Fibroblast of peridontal ligament (primary cell): Measurements from ENCODE around the gene UGT1A7.
"Not testable (repeated sequence)": the region's sequence is repeated elsewhere in the genome, so short reads cannot be mapped to it uniquely, and the experiment has no call there.

Source experiments
- DNase-seq: peaks from one replicate; pipeline ENCODE4 v3.0.0-alpha.2; 2010; ENCODE audit errors: extremely low read depth

The UGT1A7 gene

DNA sequence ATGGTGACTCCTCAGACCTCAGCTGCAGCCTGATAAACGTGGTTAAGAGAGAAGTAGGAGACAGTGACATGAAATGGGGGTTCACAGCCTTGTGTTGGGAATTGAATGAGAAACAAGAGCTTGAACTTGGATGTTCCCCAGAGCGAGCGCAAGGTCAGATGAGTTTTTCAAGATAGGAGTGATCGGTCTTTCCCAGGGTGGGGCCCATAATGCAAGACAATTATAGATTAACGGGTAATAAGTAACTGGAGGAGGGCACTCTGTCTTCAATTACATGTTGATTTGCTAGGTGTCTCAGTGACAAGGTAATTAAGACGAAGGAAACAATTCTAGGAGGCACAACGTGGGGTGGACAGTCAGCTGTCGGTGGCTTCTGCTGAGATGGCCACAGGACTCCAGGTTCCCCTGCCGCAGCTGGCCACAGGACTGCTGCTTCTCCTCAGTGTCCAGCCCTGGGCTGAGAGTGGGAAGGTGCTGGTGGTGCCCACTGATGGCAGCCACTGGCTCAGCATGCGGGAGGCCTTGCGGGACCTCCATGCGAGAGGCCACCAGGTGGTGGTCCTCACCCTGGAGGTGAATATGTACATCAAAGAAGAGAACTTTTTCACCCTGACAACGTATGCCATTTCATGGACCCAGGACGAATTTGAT, 31.0 kb downstream of the UGT1A7 start, which contains the start of gene UGT1A5:
Gene UGT1A5, plus strand, starts transcription at position 297 of the 651 bp plus-strand sequence. Its CDS starts 85 bp downstream, at position 382.
- no peak for DNase-seq

DNA sequence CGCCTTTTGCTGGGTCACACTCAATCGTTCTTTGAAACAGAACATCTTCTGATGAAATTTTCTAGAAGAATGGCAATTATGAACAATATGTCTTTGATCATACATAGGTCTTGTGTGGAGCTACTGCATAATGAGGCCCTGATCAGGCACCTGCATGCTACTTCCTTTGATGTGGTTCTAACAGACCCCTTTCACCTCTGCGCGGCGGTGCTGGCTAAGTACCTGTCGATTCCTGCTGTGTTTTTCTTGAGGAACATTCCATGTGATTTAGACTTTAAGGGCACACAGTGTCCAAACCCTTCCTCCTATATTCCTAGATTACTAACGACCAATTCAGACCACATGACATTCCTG, 31.5 kb downstream of the UGT1A7 start:
- DNase-seq, result no peak

DNA sequence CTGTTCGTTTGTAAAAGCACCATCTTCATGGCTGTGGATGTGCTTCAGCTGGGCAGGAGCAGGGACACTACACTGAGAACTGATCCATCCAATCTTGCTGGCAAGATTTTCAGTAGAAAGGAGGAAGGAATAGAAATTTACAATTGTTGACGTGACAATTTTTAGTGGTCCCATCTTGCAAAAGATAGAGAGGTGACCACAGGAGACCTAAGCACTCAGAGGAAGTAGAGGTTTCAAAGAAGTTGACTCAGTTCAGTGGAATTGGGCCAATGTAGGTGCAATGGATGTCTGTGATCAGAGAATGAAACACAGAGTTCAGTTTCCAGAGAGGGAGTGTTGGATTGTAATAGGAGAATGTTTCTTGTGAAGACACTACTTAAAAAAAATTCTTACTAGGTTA, 32.4 kb downstream of the UGT1A7 start:
- DNase-seq, result no peak

DNA sequence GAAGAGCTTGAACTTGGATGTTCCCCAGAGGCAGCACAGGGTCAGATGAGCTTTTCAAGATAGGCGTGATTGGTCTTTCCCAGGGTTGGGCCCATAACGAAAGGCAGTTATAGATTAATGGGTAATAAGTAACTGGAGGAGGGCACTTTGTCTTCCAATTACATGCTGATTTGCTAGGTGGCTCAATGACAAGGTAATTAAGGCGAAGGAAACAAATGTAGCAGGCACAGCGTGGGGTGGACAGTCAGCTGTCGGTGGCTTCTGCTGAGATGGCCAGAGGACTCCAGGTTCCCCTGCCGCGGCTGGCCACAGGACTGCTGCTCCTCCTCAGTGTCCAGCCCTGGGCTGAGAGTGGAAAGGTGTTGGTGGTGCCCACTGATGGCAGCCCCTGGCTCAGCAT, 36.9 kb downstream of the UGT1A7 start, which contains the start of gene UGT1A4:
Gene UGT1A4, plus strand, starts transcription at position 185 of the 400 bp plus-strand sequence. Its CDS starts 85 bp downstream, at position 270.
- DNase-seq, result no peak

DNA sequence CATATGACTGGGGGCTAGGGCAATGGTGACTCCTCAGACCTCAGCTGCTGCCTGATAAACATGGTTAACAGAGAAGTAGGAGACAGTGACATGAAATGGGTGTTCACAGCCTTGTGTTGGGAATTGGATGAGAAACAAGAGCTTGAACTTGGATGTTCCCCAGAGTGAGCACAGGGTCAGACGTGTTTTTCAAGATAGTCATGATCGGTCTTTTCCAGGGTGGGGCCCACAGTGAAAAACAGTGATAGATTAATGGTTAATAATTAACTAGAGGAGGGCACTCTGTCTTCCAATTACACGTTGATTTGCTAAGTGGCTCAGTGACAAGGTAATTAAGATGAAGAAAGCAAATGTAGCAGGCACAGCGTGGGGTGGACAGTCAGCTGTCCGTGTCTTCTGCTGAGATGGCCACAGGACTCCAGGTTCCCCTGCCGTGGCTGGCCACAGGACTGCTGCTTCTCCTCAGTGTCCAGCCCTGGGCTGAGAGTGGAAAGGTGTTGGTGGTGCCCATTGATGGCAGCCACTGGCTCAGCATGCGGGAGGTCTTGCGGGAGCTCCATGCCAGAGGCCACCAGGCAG, 47.1 kb downstream of the UGT1A7 start, which contains the start of gene UGT1A3:
Gene UGT1A3, plus strand, starts transcription at position 320 of the 579 bp plus-strand sequence. Its CDS starts 85 bp downstream, at position 405.
- DNase-seq, result no peak

DNA sequence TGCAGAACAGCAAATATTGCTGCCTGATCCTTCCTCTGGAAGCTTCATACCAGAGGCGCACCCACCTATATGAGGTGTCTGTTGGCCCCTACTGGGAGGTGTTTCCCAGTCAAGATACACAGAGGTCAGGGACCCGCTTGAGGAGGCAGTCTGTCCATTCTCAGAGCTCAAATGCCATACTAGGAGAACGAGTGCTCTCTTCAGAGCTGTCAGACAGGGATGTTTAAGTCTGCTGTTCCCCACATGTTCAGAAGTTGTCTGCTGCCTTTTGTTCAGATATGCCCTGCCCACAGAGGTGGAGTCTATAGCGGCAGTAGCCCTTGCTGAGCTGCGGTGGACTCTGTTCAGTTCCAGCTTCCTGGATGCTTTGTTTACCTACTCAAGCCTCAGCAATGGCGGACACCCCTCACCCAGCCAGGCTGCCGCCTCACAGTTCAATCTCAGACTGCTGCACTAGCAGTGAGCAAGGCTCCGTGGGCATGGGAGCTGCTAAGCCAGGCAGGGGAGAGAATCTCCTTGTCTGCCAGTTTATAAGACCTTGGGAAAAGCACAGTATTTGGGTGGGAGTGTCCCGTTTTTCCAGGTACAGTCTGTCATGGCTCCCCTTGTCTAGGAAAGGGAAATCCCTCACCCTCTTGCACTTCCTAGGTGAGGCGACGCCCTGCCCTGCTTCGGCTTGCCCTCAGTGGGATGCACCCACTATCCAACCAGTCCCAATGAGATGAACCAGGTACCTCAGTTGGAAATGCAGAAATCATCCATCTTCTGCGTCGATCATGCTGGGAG, 55.4 kb downstream of the UGT1A7 start:
- DNase-seq, result not testable (repeated sequence)

DNA sequence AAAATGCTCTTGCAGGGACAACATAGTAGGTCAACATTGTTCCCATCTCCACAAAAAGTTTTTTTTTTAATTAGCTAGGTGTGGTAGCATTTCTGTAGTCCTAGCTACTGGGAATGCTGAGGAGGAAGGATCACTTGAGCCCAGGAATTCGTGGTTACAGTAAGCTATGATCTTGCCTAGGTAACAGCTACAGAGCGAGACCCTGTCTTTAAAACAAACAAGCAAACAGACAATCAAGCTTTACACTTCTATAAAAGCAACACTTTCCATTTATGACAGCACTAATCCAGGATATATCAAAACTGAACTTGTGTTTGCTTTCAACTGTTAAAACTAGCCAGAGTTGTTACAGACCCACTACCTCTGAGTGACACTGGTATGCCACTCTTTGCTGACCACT, 59.2 kb downstream of the UGT1A7 start:
- no peak for DNase-seq

DNA sequence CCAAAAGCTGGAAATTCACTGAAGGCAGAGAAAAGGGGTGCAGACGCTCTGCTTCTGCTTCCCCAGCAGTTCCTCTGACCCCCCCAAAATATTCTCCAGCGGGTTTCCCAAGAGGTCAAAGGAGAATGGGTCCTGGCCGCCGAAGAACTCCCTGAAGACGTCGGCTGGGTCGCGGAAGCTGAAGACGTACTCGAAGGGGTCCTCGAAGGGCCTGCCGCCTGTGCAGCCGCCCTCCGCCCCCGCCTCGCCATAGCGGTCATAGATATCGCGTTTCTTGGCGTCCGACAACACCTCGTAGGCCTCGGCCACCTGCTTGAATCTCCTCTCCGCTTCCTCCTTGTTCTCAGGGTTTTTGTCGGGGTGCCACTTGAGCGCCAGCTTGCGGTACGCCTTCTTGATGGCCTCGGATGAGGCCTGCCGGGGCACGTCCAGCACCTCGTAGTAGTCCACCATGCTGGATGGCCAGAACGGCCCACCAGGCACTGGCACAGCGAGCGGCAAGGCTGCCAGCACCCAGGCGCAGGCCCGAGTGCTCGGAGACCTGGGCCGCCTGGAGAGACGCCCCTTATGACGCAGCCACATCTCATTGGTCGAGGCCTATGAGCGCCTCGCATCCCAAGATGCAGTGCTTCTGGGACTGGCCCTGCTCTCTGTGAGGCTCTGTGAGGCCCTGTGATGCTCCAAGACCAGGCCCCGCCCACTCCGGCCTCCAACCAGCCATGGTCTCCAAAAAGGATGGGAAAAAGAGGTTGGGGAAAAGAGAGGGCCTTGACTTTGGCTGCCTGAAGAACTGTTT, 62.0 kb downstream of the UGT1A7 start:
- no peak for DNase-seq

DNA sequence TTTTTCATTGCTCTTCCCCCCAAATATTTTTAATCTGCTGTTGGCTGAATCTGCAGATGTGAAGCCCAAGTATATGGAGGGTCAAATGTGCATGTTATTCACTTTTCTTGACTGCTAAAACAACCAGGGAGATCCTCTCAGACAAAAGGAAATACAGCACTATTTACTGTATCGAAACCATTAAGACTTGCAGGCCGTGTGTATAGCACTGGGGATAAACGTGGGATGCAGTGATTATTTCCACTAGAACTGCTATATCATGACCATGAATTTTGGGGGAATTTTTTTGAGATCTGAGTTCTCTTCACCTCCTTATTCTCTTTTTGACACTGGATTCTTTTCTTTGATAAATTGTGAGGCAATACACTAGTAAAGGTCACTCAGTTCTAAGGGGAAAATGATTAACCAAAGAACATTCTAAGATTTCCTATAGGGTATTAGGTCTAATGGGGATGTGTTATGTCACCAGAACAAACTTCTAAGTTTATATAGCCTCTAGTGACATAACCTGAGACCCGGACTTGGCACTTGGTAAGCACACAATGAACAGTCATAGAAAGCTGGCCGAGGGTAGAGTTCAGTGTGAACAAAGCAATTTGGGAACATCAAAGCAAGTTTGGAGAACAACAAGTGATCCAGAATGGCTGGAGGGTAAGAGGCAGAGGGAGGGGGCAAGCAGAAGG, 63.5 kb downstream of the UGT1A7 start:
- DNase-seq, result no peak

DNA sequence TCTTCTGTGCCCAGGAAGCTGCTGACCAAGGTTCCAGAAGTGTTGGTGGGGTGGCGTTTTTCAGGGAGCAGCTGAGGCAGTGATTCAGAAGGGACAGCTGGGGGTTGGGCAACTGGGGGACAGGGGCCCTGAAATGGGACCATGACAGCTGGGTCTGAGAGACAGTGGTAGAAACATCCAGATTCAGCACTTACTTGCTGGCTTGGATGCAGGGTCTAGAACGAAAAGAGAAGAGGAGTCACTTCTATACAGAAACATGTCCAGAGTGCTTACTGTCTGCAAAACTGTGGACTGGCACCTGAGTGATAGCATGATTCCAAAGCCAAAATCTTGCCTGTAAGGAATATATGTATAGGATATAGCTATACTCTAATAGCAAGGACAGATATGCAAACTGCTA, 64.1 kb downstream of the UGT1A7 start:
- DNase-seq, result not testable (repeated sequence)

DNA sequence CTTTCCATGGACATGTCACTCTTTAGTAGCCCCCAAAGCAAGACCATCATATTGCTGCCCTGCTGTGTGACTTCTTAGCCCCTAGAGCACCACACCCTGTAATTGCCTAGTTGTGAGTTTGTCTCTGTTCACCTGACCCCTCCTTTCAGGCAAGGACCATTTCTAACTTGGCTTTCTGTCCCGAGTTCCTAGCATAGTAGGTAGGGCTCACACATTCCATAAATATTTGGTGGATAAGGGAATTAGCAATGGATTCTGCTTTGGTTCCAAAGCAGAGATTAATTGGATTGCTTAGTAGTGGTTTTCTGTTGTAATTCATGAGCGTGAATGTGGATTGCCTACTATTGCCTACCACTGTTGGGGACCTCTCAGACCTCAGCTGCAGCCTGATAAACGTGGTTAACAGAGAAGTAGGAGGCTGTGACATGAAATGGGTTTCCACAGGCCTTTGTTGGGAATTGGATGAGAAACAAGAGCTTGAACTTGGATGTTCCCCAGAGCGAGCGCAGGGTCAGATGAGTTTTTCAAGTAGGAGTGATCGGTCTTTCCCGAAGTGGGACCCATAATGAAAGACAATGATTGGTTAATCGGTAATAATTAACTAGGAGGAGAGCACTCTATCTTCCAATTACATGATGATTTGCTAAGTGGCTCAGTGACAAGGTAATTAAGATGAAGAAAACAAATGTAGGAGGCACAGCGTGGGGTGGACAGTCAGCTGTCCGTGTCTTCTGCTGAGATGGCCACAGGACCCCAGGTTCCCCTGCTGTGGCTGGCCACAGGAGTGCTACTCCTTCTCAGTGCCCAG, 65.0 kb downstream of the UGT1A7 start:
- DNase-seq, result no peak

DNA sequence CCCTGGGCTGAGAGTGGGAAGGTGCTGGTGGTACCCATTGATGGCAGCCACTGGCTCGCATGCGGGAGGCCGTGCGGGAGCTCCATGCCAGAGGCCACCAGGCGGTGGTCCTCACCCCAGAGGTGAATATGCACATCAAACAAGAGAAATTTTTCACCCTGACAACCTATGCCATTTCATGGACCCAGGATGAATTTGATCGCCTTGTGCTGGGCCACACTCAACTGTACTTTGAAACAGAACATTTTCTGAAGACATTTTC, 65.5 kb downstream of the UGT1A7 start:
- DNase-seq, result no peak

DNA sequence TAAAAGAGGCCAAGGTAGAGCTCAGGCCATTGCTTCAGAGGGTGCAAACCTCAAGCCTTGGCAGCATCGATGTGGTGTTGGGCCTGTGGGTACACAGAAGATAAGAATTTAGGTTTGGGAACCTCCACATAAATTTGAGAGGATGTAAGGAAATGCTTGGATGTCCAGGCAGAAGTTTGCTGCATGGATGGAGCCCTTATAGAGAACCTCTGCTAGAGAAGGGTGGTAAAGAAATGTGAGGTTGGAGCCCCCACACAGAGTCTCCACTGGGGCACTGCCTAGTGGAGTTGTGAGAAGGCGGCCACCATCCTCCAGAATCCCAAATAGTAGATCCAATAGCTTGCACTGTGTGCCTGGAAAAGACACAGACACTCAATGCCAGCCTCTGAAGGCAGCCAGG, 69.0 kb downstream of the UGT1A7 start:
- DNase-seq, result not testable (repeated sequence)

DNA sequence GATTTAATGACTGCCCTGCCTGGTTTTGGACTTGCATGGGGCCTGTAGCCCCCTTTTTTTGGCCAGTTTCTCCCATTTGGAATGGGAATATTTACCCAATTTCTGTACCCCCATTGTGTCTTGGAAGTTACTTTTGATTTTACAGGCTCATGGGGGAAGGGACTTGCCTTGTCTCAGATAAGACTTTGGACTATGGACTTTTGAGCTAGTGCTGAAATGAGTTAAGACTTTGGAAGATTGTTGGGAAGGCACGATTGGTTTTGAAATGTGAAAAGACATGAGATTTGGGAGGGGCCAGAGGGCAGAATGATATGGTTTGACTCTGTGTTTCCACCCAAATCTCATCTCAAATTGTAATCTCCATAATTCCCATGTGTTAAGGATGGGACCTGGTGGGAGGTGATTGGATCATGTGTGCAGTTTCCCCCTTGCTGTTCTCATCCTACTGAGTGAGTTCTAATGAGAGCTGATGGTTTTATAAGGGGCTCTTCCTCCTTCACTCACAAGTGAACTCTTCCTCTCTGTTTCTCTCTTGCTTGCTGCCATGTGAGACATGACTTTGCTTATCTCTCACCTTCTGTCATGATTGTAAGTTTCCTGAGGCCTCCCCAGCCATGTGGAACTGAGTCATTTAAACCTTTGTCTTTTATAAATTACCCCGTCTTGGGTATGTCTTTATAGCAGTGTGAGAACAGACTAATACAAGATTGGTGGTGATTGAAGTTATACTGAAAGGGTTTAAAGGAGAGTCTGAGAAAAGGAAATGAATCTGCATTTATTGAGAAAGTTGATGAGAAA, 69.7 kb downstream of the UGT1A7 start:
- not testable (repeated sequence) for DNase-seq

DNA sequence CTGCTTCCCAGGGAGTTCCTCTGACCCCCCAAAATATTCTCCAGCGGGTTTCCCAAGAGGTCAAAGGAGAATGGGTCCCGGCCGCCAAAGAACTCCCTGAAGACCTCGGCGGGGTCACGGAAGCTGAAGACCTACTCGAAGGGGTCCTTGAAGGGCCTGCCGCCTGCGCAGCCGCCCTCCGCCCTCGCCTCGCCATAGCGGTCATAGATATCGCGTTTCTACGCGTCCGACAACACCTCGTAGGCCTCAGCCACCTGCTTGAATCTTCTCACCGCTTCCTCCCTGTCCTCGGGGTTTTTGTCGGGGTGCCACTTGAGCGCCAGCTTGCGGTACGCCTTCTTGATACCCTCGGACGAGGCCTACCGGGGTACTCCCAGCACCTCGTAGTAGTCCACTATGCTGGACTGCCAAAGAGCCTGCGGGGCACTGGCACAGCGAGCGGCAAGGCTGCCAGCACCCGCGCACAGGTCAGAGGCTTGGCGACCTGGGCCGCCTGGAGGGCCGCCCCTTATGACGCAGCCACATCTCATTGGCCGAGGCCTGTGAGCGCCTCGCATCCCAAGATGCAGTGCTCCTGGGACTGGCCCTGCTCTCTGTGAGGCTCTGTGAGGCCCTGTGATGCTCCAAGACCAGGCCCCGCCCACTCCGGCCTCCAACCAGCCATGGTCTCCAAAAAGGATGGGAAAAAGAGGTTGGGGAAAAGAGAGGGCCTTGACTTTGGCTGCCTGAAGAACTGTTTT, 73.3 kb downstream of the UGT1A7 start:
- DNase-seq, result no peak

DNA sequence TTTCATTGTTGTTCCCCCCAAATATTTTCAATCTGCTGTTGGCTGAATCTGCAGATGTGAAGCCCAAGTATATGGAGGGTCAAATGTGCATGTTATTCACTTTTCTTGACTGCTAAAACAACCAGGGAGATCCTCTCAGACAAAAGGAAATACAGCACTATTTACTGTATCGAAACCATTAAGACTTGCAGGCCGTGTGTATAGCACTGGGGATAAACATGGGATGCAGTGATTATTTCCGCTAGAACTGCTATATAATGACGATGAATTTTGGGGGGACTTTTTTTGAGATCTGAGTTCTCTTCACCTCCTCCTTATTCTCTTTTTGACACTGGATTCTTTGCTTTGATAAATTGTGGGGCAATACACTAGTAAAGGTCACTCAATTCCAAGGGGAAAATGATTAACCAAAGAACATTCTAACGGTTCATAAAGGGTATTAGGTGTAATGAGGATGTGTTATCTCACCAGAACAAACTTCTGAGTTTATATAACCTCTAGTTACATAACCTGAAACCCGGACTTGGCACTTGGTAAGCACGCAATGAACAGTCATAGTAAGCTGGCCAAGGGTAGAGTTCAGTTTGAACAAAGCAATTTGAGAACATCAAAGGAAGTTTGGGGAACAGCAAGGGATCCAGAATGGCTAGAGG, 74.9 kb downstream of the UGT1A7 start:
- no peak for DNase-seq

DNA sequence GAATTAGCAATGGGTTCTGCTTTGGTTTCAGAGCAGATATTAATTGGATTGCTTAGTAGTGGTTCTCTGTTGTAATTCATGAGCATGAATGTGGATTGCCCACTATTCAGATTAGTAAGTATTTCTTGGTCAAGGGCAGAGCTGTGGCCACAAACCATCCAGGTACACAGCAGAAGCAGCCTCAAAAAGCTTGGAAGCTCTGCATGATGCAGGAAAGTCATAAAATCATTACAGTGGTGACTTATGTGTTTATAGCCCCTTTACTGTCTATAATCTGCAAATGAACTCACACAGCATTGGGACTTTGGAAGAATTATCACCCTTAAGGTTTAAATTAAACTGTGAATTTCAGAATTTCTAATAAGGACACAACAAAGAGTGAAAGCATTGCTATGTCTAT, 76.4 kb downstream of the UGT1A7 start:
- DNase-seq, result no peak

DNA sequence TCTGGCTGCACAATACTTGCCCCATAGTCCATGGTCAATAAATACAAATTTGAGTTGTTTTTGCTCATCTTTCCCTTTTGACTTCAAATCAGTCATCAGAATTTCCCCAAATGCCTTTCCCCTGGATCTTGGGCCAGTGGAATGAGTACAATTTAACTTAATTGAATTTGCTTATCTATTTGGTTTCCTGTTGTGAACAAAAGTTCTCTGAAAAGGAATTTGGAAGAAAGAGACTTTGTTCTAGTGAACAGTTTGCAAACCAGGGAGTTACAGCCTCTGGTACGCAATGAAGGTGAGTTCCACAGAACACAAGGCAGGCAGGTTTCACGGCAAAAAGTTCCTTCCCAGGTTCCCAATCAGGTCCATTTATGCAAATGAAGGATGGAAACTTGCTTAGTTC, 77.1 kb downstream of the UGT1A7 start:
- no peak for DNase-seq

DNA sequence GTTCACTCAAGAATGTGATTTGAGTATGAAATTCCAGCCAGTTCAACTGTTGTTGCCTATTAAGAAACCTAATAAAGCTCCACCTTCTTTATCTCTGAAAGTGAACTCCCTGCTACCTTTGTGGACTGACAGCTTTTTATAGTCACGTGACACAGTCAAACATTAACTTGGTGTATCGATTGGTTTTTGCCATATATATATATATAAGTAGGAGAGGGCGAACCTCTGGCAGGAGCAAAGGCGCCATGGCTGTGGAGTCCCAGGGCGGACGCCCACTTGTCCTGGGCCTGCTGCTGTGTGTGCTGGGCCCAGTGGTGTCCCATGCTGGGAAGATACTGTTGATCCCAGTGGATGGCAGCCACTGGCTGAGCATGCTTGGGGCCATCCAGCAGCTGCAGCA, 78.3 kb downstream of the UGT1A7 start, which contains the start of gene UGT1A1:
Gene UGT1A1, plus strand, starts transcription at position 228 of the 400 bp plus-strand sequence. Its CDS starts 18 bp downstream, at position 246.
- no peak for DNase-seq
